Stimulated activated CD4-positive, alpha-beta T cell treated with anti-CD3 and anti-CD28 coated beads, TNF-alpha, amount 100 ng/mL, for 1 hour (primary cell): ENCODE measurements around the gene MAP2K2.

Source experiments
- DNase-seq, 3 donors: peaks; one replicate each; pipeline ENCODE4 v3.0.0-alpha.2; 2020; ENCODE audit warnings: low read depth in 3 of 3, low spot score in 1 of 3

The MAP2K2 gene

GRCh38 chr19:4045597-4046361 lies 78.1 kb downstream of the MAP2K2 start:
- no peak for DNase-seq

DNA sequence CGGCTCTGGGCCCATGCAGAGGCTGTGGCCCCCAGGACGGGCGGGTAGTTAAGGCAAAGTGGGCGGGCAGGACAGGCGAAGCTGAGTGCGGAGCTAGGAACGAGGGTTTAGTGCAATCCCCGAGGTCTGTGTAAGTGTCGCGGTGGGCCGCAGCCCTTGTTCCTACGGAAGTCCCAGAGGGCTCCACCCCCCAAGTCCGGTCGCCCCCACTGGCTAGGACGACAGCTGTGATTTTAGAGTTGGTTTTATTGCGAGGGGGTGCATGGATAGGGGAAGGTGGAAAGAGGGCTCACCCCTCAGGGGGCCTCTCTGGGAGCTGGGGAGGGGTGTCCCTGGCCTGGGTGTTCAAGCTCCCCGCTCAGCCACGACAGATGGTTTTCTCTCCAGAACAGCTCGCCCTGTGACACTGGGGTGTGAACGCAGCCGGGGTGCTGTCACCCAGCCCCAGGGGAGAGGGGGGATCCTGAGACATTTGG lies 78.9 kb downstream of the MAP2K2 start:
- DNase-seq: no peak

DNA sequence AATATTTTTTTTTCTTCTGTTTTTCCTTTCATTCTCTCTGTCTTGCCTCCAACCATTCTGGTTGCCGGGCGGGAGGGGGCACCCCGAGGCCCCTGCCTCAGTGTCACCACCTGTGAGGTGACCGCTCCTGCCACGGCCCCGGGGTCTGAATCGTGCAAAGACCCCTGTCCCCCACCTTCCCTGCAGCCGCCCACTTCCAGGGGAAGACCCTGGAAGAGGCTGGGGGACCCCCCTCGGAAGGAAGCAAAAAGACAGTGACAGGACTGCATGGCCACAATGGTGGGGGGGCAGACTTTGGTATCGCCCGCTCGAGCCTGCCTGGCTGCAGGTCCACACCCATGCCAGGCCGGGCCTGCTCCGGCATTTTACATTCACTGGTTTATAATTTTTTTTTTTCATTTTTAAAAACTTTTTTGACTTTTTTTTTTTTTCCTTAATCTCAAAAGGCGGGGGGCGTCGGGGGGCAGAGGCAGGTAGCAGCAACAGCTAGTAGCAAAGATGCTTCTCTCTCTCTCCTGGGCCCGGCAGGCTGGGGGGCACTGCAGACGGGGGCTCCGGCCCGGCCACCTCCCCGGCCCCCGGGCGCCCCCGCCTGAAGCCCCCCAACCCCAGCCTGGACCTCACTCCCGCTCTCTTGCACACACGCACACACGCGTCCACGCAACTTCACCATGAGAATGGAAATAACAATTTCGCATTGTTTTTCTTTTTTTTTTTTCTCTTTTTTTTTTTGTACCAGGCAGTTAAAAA lies 79.8 kb downstream of the MAP2K2 start:
- DNase-seq: no peak

- DNase-seq: no peak
Measured at GRCh38 chr19:4043401-4043800, 80.5 kb downstream of the MAP2K2 start.

GRCh38 chr19:4042731-4043082 lies 81.2 kb downstream of the MAP2K2 start:
- DNase-seq: no peak

- DNase-seq: no peak
Measured at GRCh38 chr19:4042064-4042730, 81.7 kb downstream of the MAP2K2 start.
